Neuronal stem cell (in vitro differentiated cells): Measurements from ENCODE around the gene HOXA10.
A peak's percentile ranks its signal among the peaks of the same experiment; 100 is the strongest.

Experiments used
- DNase-seq: peaks from one replicate; pipeline ENCODE4 v3.0.0-alpha.2; 2013; ENCODE audit warnings: low spot score
- H2AFZ ChIP-seq: one replicate; pipeline ENCODE4 v1.6.1; 2013; ENCODE audit warnings: mild to moderate bottlenecking, low read length, inconsistent platforms
- H2AK5ac ChIP-seq: 2 replicates; pipeline ENCODE4 v1.6.1; 2013; ENCODE audit warnings: low read depth, mild to moderate bottlenecking, inconsistent platforms, low read length, moderate library complexity, mixed read lengths
- H2BK120ac ChIP-seq: 2 replicates; pipeline ENCODE4 v1.6.1; 2013; ENCODE audit warnings: low read depth, mild to moderate bottlenecking, inconsistent platforms, low read length, moderate library complexity, mixed read lengths
- H2BK12ac ChIP-seq: one replicate; pipeline ENCODE4 v1.6.1; 2013; ENCODE audit warnings: low read length, inconsistent platforms
- H2BK15ac ChIP-seq: 2 replicates; pipeline ENCODE4 v1.6.1; 2013; ENCODE audit warnings: mild to moderate bottlenecking, low read length, inconsistent platforms, mixed read lengths
- H2BK5ac ChIP-seq: one replicate; pipeline ENCODE4 v1.6.1; 2013; ENCODE audit warnings: inconsistent platforms, mild to moderate bottlenecking, low read length, moderate library complexity
- H3K14ac ChIP-seq: one replicate; pipeline ENCODE4 v1.6.1; 2013; ENCODE audit warnings: low read length, inconsistent platforms
- H3K18ac ChIP-seq: 2 replicates; pipeline ENCODE4 v1.6.1; 2013; ENCODE audit warnings: low read length, inconsistent platforms
- H3K23ac ChIP-seq: 2 replicates; pipeline ENCODE4 v1.6.1; 2013; ENCODE audit warnings: low read depth, mild to moderate bottlenecking, mixed read lengths, low read length, inconsistent platforms; ENCODE audit not compliant: poor library complexity
- H3K27ac ChIP-seq: replicated peaks from 3 replicates; pipeline ENCODE4 v1.5.1; 2013; ENCODE audit warnings: low read length, inconsistent platforms
- H3K27me3 ChIP-seq, 3 experiments: 2 replicates each; pipeline ENCODE4 v1.6.1; 2013; ENCODE audit warnings: low read length in 3 of 3, mild to moderate bottlenecking in 2 of 3, inconsistent platforms in 1 of 3, low read depth in 1 of 3, mixed read lengths in 1 of 3, moderate library complexity in 1 of 3; ENCODE audit not compliant: control insufficient read depth in 3 of 3, insufficient read depth in 3 of 3
- H3K36me3 ChIP-seq, 2 donors: replicated peaks in 1 of 2; 2 replicates each; pipeline ENCODE4 v1.6.1; 2013; ENCODE audit warnings: low read length in 2 of 2; ENCODE audit not compliant: control insufficient read depth in 2 of 2, insufficient read depth in 2 of 2
- H3K4ac ChIP-seq: 2 replicates; pipeline ENCODE4 v1.6.1; 2013; ENCODE audit warnings: inconsistent platforms, mild to moderate bottlenecking, low read length, moderate library complexity
- H3K4me1 ChIP-seq, 2 donors: 1 replicate in 1 of 2; 2 replicates in 1 of 2; pipeline ENCODE4 v1.6.1; 2013; ENCODE audit warnings: low read length in 2 of 2, low read depth in 1 of 2; ENCODE audit not compliant: control insufficient read depth in 2 of 2, insufficient read depth in 1 of 2
- H3K4me2 ChIP-seq: one replicate; pipeline ENCODE4 v1.6.1; 2013; ENCODE audit warnings: mild to moderate bottlenecking, low read length, inconsistent platforms; ENCODE audit not compliant: insufficient read depth, poor library complexity, severe bottlenecking
- H3K4me3 ChIP-seq, 2 donors: 2 replicates each; pipeline ENCODE4 v1.5.1; 2013; ENCODE audit warnings: low read length in 2 of 2, mild to moderate bottlenecking in 2 of 2, inconsistent platforms in 1 of 2, moderate library complexity in 1 of 2
- H3K79me1 ChIP-seq: one replicate; pipeline ENCODE4 v1.6.1; 2013; ENCODE audit warnings: low read depth, mild to moderate bottlenecking, inconsistent platforms, low read length, moderate library complexity
- H3K9ac ChIP-seq: one replicate; pipeline ENCODE4 v1.6.1; 2013; ENCODE audit warnings: mild to moderate bottlenecking, low read depth, low read length, inconsistent platforms; ENCODE audit not compliant: poor library complexity
- H3K9me3 ChIP-seq, 2 donors: replicated peaks in 1 of 2; 2 replicates each; pipeline versions ENCODE3 to v1.6.1; 2013; ENCODE audit warnings: low read length in 2 of 2, mild to moderate bottlenecking in 2 of 2, inconsistent platforms in 1 of 2, low read depth in 1 of 2, mixed read lengths in 1 of 2, moderate library complexity in 1 of 2; ENCODE audit not compliant: control insufficient read depth in 2 of 2, insufficient read depth in 1 of 2
- H4K8ac ChIP-seq: one replicate; pipeline ENCODE4 v1.6.1; 2013; ENCODE audit warnings: low read depth, mild to moderate bottlenecking, inconsistent platforms, low read length, moderate library complexity
- H4K91ac ChIP-seq: one replicate; pipeline ENCODE4 v1.6.1; 2013; ENCODE audit warnings: low read length, low read depth, mild to moderate bottlenecking, inconsistent platforms; ENCODE audit not compliant: poor library complexity
- WGBS, 2 donors: extraction: QIAGEN DNeasy Blood & Tissue Kit; methylation state at CpG; one replicate each; pipeline ENCODE4 v1.1.7; 2013; ENCODE audit warnings: missing lambda C conversion rate in 2 of 2, mixed read lengths in 1 of 2; ENCODE audit not compliant: insufficient read length in 2 of 2, insufficient replicate concordance in 1 of 2; ENCODE audit errors: extremely low coverage in 2 of 2; 5-methylcytosine and 5-hydroxymethylcytosine counted together

HOXA10 gene

GRCh38 chr7:27158436-27159265, 15.5 kb downstream of the HOXA10 start:
- Histone ChIP-seq H3K14ac (no peak overlapping the region), H2AK5ac (no peak overlapping the region), H3K4me2 (no peak overlapping the region), H4K91ac (no peak overlapping the region), H3K4ac (no peak overlapping the region), H2BK5ac (no peak overlapping the region), H3K4me3 (no peak overlapping the region), H4K8ac (no peak overlapping the region), H3K36me3 (no peaks in the 10 kb centered on the region), H3K9ac (no peak overlapping the region), H3K27ac (no peak overlapping the region), H2BK15ac (no peak overlapping the region), H3K4me1 (no peaks in the 10 kb centered on the region), H2AFZ (no peak overlapping the region), H2BK120ac (no peak overlapping the region), H3K79me1 (peaks cover 2% of the 10 kb centered on the region), H3K27me3 (peaks cover 73 to 97% (median 94%) of the 10 kb centered on the region in 3 experiments), H2BK12ac (no peak overlapping the region), H3K18ac (no peak overlapping the region), H3K9me3 (peaks cover 25 to 35% of the 10 kb centered on the region in 2 donors), H3K23ac (peak overlapping the region; percentile 78)
- DNase-seq, result no peak
- WGBS, 2 donors, result no CpG with 5 or more reads among the region's 35 CpGs

GRCh38 chr7:27157702-27158431, 16.3 kb downstream of the HOXA10 start:
- H3K18ac ChIP-seq, result no peak overlapping the region
- no peak overlapping the region for H3K14ac ChIP-seq

GRCh38 chr7:27156916-27157701, 17.0 kb downstream of the HOXA10 start:
- Histone ChIP-seq H2BK12ac (no peak overlapping the region), H3K4me2 (no peak overlapping the region), H3K79me1 (peaks cover 2% of the 10 kb centered on the region), H3K27ac (no peak overlapping the region), H3K14ac (no peak overlapping the region), H3K9me3 (peaks cover 25 to 38% of the 10 kb centered on the region in 2 donors), H4K91ac (no peak overlapping the region), H3K4me1 (no peaks in the 10 kb centered on the region), H3K18ac (no peak overlapping the region), H2AFZ (peak overlapping the region; percentile 79), H3K9ac (no peak overlapping the region), H3K23ac (no peak overlapping the region), H3K4ac (no peak overlapping the region), H2BK5ac (no peak overlapping the region), H3K27me3 (peaks cover 80 to 98% (median 94%) of the 10 kb centered on the region in 3 experiments), H3K36me3 (no peaks in the 10 kb centered on the region), H2BK15ac (no peak overlapping the region), H2BK120ac (no peak overlapping the region), H2AK5ac (no peak overlapping the region), H3K4me3 (no peak overlapping the region), H4K8ac (no peak overlapping the region)
- no CpG with 5 or more reads among the region's 30 CpGs for WGBS, 2 donors
- no peak for DNase-seq

More at GRCh38 chr7:27157702-27158431, 16.3 kb downstream of the HOXA10 start:
- Histone ChIP-seq H2AFZ (no peak overlapping the region), H2BK5ac (no peak overlapping the region), H4K91ac (no peak overlapping the region), H3K4ac (no peak overlapping the region), H3K4me3 (no peak overlapping the region), H3K27ac (no peak overlapping the region), H2BK12ac (no peak overlapping the region), H3K4me1 (no peaks in the 10 kb centered on the region), H4K8ac (no peak overlapping the region), H3K9ac (no peak overlapping the region), H2AK5ac (no peak overlapping the region), H3K79me1 (peaks cover 2% of the 10 kb centered on the region), H3K36me3 (no peaks in the 10 kb centered on the region), H3K4me2 (no peak overlapping the region), H2BK120ac (no peak overlapping the region), H3K9me3 (peaks cover 25 to 37% of the 10 kb centered on the region in 2 donors), H2BK15ac (no peak overlapping the region), H3K23ac (no peak overlapping the region), H3K27me3 (peaks cover 75 to 97% (median 94%) of the 10 kb centered on the region in 3 experiments)
- no peak for DNase-seq
- WGBS, 2 donors, result no CpG with 5 or more reads among the region's 30 CpGs
